Heart left ventricle (tissue), 16 donors: Measurements from ENCODE around the gene SPINK4. TPM values are rescaled to one million over a fixed set of nuclear protein-coding genes. Genes with fewer than 3 reads are reported as not detected.

ENCODE experiments used
- ATAC-seq, 4 donors: fragments of 200-7000 bp; cut with Tn5 transposase; one replicate each; pipeline ENCODE4 v1.9.1; 2020 to 2022; ENCODE audit warnings: moderate library complexity in 4 of 4, mild to moderate bottlenecking in 3 of 4, moderate number of reproducible peaks in 1 of 4
- DNase-seq, 5 donors: peaks; one replicate each; pipeline ENCODE4 v3.0.0-alpha.2; 2020
- H3K27ac ChIP-seq, 12 donors: fragments of 200-600 bp; sonication (generic) in 4 of 12; one replicate each; pipeline versions ENCODE4 v1.5.0 to v1.8.0; 2016 to 2022; ENCODE audit warnings: mild to moderate bottlenecking in 2 of 12
- H3K27me3 ChIP-seq, 9 donors: fragments of 200-600 bp; sonication (generic) in 2 of 9; one replicate each; pipeline versions ENCODE4 v1.5.1 to v1.8.0; 2016 to 2022; ENCODE audit warnings: mild to moderate bottlenecking in 3 of 9
- H3K36me3 ChIP-seq, 9 donors: fragments of 200-600 bp; sonication (generic) in 2 of 9; one replicate each; pipeline versions ENCODE4 v1.5.0 to v1.8.0; 2018 to 2022; ENCODE audit warnings: mild to moderate bottlenecking in 2 of 9
- H3K4me1 ChIP-seq, 12 donors: fragments of 200-600 bp; sonication (generic) in 4 of 12; one replicate each; pipeline versions ENCODE4 v1.5.0 to v1.8.0; 2016 to 2022; ENCODE audit warnings: mild to moderate bottlenecking in 3 of 12
- H3K4me3 ChIP-seq, 12 donors: fragments of 200-600 bp; sonication (generic) in 4 of 12; one replicate each; pipeline versions ENCODE4 v1.5.0 to v1.8.0; 2017 to 2022; ENCODE audit warnings: mild to moderate bottlenecking in 9 of 12, moderate library complexity in 4 of 12
- H3K9me3 ChIP-seq, 12 donors: fragments of 200-600 bp; sonication (generic) in 4 of 12; one replicate each; pipeline versions ENCODE4 v1.5.0 to v1.8.0; 2016 to 2022; ENCODE audit warnings: mild to moderate bottlenecking in 1 of 12
- POLR2A ChIP-seq, 2 donors: fragments of 450-650 bp; IDR thresholded peaks; one replicate each; pipeline ENCODE4 v1.6.1; 2017; ENCODE audit warnings: antibody characterized with exemption in 2 of 2, mild to moderate bottlenecking in 2 of 2, moderate library complexity in 2 of 2
- WGBS, 4 donors: extraction: QIAGEN DNeasy Blood & Tissue Kit in 2 of 4; methylation state at CpG; one replicate each; pipeline versions ENCODE4 v1.1.5 to v1.1.7; 2013 to 2018; 5-methylcytosine and 5-hydroxymethylcytosine counted together
- intact Hi-C, 10 donors: fragments of 100-400 bp; cut with DNase I; formaldehyde crosslinking; loops; one replicate each; pipeline versions ENCODE4 v1.11.1 to v1.14.2; 2022
- polyA plus RNA-seq, 2 donors: library from polyadenylated mRNA; stranded (reverse); fragments of 200-250 nt; gene quantifications; one replicate each; pipeline ENCODE4 v1.2.3, GENCODE V29; 2013
- total RNA-seq, 9 donors: library from RNA; depleted of rRNA in 2 of 9; stranded (reverse); fragments of >200 nt in 2 of 9; fragmentation: NEBNext Ultra II Directional in 3 of 9; extraction: Animal tissue kit (Norgen Biotek cat#: 25700) in 3 of 9; gene quantifications; one replicate each; pipeline versions ENCODE4 v1.1.0 to v1.2.4, GENCODE V29; 2016 to 2023
- TF ChIP-seq, protein P1 (sequence below), 12 donors: fragments of 200-600 bp; sonication (generic) in 4 of 12; IDR thresholded peaks; one replicate each; pipeline versions ENCODE4 v1.5.0 to v1.8.0; 2018 to 2022; ENCODE audit warnings: antibody characterized with exemption in 12 of 12, mild to moderate bottlenecking in 5 of 12
- donor health status: ischemic (EF 13 %, LVEDD 7.1; RV severe dilation, severe dysfunction).
- donor health status: healthy with polysubstance abuse.
- donor health status: DM: no; HTN: yes; CAD: no.
- donor health status: DM: no; HTN: no; CAD: no.
- donor health status: ischemic (EF 25% LVEDD 6.9; RV normal size, moderate dysfunction).
- donor health status: ischemic (EF 25% LVEDD 5.7; RV mildly dilated, moderate dysfunction).
- donor health status: healthy.
- donor health status: DM: yes; HTN: yes; CAD: no.
- donor health status: ischemic (EF 35%, LVEDD 5.7; RV mildly dilated, moderate dysfunction).
- donor health status: nonischemic (EF 11% LVEDD 7.7; RV severe dilation, severe dysfunction).
- donor health status: DM: yes; HTN: yes; CAD: no.
- donor health status: PGD.
- donor health status: ischemic (EF 29% LVEDD 5.4; RV normal size, mild dysfunction).
- donor health status: nonischemic (EF 23%, LVEDD 6.1; RV moderate dilation, normal function).

SPINK4 gene
- total and polyA plus RNA-seq, 11 donors, result not detected

DNA sequence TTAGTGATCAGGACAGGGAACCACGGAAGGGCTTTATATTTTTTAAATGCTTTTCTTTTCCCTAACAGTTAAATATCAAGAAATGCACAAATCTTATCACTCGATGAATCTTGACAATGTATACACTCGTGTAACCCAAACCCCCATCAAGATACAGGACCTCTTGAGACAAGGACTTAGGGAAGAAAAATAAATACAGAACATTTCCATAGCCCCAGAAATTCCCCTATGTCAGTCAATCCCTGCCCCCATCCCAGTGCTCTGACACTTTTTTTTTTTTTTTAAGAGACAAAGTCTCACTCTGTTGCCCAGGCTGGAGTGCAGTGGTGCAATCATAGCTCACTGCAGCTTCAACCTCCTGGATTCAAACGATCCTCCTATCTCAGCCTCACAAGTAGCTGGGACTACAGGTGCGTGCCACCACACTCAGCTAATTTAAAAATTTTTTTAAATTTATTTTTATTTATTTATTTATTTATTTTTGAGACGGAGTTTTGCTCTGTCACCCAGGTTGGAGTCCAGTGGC is 2.7 kb downstream of the SPINK4 start:
- no peak for DNase-seq
- WGBS, 4 donors, result 81 to 85% (median 83%) methylated on average over 6 of the region's 6 CpGs
- intact Hi-C loops, result no loop called here
- Histone ChIP-seq H3K4me1 (peaks cover 0 to 11% (median 7%) of the 10 kb centered on the region in 12 donors), H3K27ac (no peak overlapping the region), H3K36me3 (peaks cover 0 to 1% (median 0%) of the 10 kb centered on the region in 9 donors), H3K27me3 (no peaks in the 10 kb centered on the region), H3K9me3 (no peaks in the 10 kb centered on the region), H3K4me3 (no peak overlapping the region)
- ATAC-seq, result no peak
- no peak for TF ChIP-seq POLR2A (IDR thresholded peaks at IDR 0.05)
- TF ChIP-seq, protein P1, sequence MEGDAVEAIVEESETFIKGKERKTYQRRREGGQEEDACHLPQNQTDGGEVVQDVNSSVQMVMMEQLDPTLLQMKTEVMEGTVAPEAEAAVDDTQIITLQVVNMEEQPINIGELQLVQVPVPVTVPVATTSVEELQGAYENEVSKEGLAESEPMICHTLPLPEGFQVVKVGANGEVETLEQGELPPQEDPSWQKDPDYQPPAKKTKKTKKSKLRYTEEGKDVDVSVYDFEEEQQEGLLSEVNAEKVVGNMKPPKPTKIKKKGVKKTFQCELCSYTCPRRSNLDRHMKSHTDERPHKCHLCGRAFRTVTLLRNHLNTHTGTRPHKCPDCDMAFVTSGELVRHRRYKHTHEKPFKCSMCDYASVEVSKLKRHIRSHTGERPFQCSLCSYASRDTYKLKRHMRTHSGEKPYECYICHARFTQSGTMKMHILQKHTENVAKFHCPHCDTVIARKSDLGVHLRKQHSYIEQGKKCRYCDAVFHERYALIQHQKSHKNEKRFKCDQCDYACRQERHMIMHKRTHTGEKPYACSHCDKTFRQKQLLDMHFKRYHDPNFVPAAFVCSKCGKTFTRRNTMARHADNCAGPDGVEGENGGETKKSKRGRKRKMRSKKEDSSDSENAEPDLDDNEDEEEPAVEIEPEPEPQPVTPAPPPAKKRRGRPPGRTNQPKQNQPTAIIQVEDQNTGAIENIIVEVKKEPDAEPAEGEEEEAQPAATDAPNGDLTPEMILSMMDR (IDR thresholded peaks at IDR 0.05), result no peak

DNA sequence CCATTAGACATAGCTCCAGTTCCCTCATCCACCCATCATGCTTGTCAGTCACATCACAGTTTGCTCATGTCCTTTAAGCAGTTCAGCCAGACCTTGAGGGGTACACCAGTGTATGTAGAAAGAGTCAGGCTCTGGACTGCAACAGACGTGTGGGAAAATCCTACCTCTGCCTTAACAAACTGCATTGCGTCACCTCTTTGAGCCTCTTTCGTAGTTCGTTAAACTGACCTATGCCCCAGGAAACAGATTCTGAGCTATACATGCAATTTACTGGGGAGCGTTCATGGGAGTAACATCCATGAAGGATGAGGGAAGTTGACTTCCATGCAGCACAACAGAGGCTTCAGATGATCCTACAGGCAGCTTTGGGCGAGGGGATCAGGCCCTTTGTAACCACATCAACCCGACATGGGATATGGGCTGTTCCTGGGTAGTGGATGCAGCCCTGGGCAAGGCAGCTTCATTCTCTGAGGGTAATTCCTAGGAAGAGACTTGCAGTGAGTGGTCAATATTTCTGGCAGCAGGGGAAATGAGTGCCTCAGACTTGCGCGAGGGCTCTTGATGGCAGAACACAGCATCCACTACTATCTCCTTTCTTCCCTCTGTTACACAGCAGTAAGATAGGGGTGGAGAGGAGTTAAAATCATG is 4.3 kb downstream of the SPINK4 start:
- ATAC-seq, result no peak
- H3K36me3 ChIP-seq, result peaks cover 0 to 12% (median 0%) of the 10 kb centered on the region in 9 donors
- TF ChIP-seq, protein P1 (IDR thresholded peaks at IDR 0.05), result no peak
- no peak for TF ChIP-seq POLR2A (IDR thresholded peaks at IDR 0.05)

DNA sequence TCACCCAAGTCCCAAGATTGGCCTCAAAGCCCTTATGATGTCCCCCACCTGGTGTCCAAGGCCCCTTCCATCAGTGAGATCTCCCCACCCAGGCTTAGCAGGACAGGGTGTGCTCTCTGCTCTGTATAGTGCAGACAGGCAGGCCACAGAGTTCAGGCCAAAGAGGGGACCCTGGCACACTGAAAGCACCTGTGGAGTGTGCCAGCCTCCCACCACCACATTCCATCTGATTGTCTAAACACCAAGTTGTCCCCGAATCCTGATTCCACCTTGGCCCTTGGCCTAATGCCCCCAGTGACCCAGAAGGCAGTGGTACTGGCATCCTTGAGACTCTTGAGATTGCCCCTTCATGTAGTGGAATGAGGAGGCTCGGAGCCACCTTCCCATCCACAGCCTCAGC is 5.4 kb downstream of the SPINK4 start:
- no peak overlapping the region for H3K4me3 ChIP-seq
- H3K27ac ChIP-seq, result no peak overlapping the region
- TF ChIP-seq, protein P1 (IDR thresholded peaks at IDR 0.05), result no peak
- no peak for TF ChIP-seq POLR2A (IDR thresholded peaks at IDR 0.05)
- intact Hi-C loops, result no loop called here
- DNase-seq (no peak), ATAC-seq (no peak)
- H3K27me3 ChIP-seq, result no peaks in the 10 kb centered on the region
- peaks cover 0 to 2% (median 0%) of the 10 kb centered on the region in 12 donors for H3K4me1 ChIP-seq
- peaks cover 0 to 12% (median 2%) of the 10 kb centered on the region in 9 donors for H3K36me3 ChIP-seq
- 91 to 100% (median 95%) methylated on average over 2 of the region's 2 CpGs for WGBS, 4 donors
- no peaks in the 10 kb centered on the region for H3K9me3 ChIP-seq

More for the DNA sequence above, 4.3 kb downstream of the SPINK4 start:
- Histone ChIP-seq H3K9me3 (no peaks in the 10 kb centered on the region), H3K27ac (no peak overlapping the region), H3K4me3 (no peak overlapping the region), H3K27me3 (no peaks in the 10 kb centered on the region), H3K4me1 (peaks cover 0 to 11% (median 7%) of the 10 kb centered on the region in 12 donors)
- no peak for DNase-seq
- WGBS, 4 donors, result 86 to 89% (median 88%) methylated on average over 9 of the region's 9 CpGs
- intact Hi-C loops, result no loop called here

DNA sequence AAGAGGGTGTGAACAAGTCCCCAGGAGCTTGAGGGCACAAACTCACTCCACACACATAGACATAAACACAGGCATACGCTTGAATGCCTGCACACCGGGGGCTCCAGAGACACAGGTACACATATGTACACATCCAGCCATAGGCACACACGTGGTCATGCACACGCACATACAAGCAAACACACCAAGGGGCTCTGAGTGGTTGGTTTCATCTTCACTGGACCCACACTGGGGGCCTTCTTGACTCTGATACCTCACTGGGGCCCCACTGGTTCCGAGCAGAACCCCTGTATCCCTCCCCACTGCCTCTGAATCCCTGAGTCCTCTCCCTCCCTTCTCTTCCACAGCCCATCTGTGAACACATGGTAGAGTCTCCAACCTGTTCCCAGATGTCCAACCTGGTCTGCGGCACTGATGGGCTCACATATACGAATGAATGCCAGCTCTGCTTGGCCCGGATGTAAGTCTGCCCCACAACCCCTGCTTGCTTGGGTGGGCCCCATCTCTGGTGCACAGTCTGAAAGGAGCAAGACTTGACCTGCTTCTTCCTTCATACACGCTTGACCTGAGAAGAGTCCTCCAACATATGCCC is 6.4 kb downstream of the SPINK4 start:
- H3K36me3 ChIP-seq, result peaks cover 0 to 12% (median 5%) of the 10 kb centered on the region in 9 donors
- TF ChIP-seq POLR2A (IDR thresholded peaks at IDR 0.05), result no peak
- TF ChIP-seq, protein P1 (IDR thresholded peaks at IDR 0.05), result no peak
- no peaks in the 10 kb centered on the region for H3K27me3 ChIP-seq
- no peak for DNase-seq
- ATAC-seq, result no peak
- peaks cover 0 to 8% (median 0%) of the 10 kb centered on the region in 12 donors for H3K4me1 ChIP-seq
- H3K27ac ChIP-seq, result no peak overlapping the region
- 90 to 94% (median 92%) methylated on average over 9 of the region's 9 CpGs for WGBS, 4 donors
- intact Hi-C loops, result no loop called here
- no peak overlapping the region for H3K4me3 ChIP-seq
- H3K9me3 ChIP-seq, result no peaks in the 10 kb centered on the region
